ENCODE results near the gene ZBTB46.

GRCh38 chr20:63823691-63824311 lies 7.3 kb downstream of the ZBTB46 start:
- TF ChIP-seq CTCF (IDR thresholded peaks at IDR 0.05; ENCODE audit: insufficient read depth, low read length, poor library complexity, severe bottlenecking) = no peak
- no peak for TF ChIP-seq EZH2phosphoT487 (conservative IDR thresholded peaks at IDR 0.05; ENCODE audit: low read length)

Data from SU-DHL-6 (cell line).